ENCODE measurements around the gene HCN2. TPM values are rescaled to one million over a fixed set of nuclear protein-coding genes. Genes with fewer than 3 reads are reported as not detected.
"Not testable (repeated sequence)": the region's sequence is repeated elsewhere in the genome, so short reads cannot be mapped to it uniquely, and the experiment has no call there.

HCN2 gene
- polyA plus RNA-seq, 1 of the 3 experiments (the other 2 are of a cell fraction) = 5.6 TPM

DNA sequence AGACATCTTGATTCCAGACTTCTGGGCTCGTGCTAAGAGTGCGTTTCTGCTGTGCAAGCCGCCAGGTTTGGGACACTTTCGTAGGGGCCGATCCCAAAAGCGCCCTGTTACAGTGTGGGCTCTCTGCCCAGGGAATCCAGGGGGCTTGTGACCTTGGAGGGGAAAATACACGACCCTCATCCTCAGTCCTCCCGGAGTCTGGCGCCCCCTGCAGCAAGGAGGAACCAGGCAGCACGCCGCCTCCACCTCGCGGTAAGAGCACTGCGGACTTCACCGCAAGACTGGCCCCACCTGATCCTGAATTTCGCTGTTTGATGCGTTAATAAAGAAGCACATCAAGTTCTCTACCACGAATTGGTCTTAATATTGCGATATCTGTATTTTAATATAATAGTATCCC lies 38.5 kb downstream of the HCN2 start (continued):
- TF ChIP-seq SIN3A (IDR thresholded peaks at IDR 0.05; ENCODE audit: borderline replicate concordance, low read depth, low read length) = no peak
- TF ChIP-seq ELF1 (IDR thresholded peaks at IDR 0.05) = no peak
- no peak for TF ChIP-seq MXI1 (IDR thresholded peaks at IDR 0.05; ENCODE audit: low read depth, low read length)
- TF ChIP-seq, protein P1, sequence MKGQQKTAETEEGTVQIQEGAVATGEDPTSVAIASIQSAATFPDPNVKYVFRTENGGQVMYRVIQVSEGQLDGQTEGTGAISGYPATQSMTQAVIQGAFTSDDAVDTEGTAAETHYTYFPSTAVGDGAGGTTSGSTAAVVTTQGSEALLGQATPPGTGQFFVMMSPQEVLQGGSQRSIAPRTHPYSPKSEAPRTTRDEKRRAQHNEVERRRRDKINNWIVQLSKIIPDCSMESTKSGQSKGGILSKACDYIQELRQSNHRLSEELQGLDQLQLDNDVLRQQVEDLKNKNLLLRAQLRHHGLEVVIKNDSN (IDR thresholded peaks at IDR 0.05; ENCODE audit: borderline replicate concordance, low read depth) = no peak
- peak; percentile 39 for TF ChIP-seq RAD21 (IDR thresholded peaks at IDR 0.05; ENCODE audit: low read length)
- no peak for TF ChIP-seq RFX5 (IDR thresholded peaks at IDR 0.05; ENCODE audit: low read length)
- TF ChIP-seq, protein P2, sequence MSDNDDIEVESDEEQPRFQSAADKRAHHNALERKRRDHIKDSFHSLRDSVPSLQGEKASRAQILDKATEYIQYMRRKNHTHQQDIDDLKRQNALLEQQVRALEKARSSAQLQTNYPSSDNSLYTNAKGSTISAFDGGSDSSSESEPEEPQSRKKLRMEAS (IDR thresholded peaks at IDR 0.05; ENCODE audit: low read depth) = no peak
- no peak for TF ChIP-seq EZH2phosphoT487 (IDR thresholded peaks at IDR 0.05; ENCODE audit: borderline replicate concordance, low read depth)
- TF ChIP-seq EP300 (IDR thresholded peaks at IDR 0.05; ENCODE audit: borderline replicate concordance in 1 of 2, low read depth in 1 of 2, low read length in 1 of 2) = no peak
- TF ChIP-seq, protein P3, sequence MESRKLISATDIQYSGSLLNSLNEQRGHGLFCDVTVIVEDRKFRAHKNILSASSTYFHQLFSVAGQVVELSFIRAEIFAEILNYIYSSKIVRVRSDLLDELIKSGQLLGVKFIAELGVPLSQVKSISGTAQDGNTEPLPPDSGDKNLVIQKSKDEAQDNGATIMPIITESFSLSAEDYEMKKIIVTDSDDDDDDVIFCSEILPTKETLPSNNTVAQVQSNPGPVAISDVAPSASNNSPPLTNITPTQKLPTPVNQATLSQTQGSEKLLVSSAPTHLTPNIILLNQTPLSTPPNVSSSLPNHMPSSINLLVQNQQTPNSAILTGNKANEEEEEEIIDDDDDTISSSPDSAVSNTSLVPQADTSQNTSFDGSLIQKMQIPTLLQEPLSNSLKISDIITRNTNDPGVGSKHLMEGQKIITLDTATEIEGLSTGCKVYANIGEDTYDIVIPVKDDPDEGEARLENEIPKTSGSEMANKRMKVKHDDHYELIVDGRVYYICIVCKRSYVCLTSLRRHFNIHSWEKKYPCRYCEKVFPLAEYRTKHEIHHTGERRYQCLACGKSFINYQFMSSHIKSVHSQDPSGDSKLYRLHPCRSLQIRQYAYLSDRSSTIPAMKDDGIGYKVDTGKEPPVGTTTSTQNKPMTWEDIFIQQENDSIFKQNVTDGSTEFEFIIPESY (IDR thresholded peaks at IDR 0.05; ENCODE audit: borderline replicate concordance, low read depth) = 0 out of 2 replicates have a peak, but pooled peaks have one; percentile 34
- TF ChIP-seq FOXJ3 (CRISPR knock-in tag; IDR thresholded peaks at IDR 0.05) = no peak
- TF ChIP-seq RXRA (IDR thresholded peaks at IDR 0.05; ENCODE audit: borderline replicate concordance, low read depth) = no peak

DNA sequence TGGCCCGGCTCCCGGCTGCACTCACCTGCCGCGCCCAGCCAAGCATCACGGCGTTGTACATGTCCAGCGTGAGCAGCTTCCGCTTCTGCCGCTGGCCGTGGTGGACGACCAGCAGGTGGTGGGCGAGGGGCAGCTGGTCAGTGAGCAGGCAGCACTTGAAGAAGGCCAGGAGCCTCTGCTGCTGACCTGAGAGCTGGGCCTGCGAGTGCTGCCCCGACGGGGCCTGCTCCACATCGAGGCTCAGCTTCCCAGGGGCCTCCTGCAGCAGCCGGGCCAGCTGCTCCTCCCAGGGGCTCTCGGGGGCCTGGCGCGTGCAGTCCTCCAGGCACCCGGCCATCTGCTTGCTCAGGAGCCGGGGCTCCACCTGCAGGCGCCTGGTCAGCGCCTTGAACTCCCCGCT lies 39.8 kb downstream of the HCN2 start:
- WGBS (ENCODE audit: low lambda C conversion rate) = 83% methylated on average over 24 of the region's 25 CpGs
- POLR2A ChIA-PET = not testable (repeated sequence)

More for the DNA sequence above, 39.8 kb downstream of the HCN2 start:
- not testable (repeated sequence) for H3K4me3 ChIP-seq (ENCODE audit: low read depth in 2 of 2, low read length in 1 of 2); H3K9me3 ChIP-seq; H3K4me2 ChIP-seq; H3K9me2 ChIP-seq; H3F3A ChIP-seq (replicated peaks; ENCODE audit: insufficient read depth); H3K27me3 ChIP-seq (ENCODE audit: insufficient read depth); H3K9ac ChIP-seq; H2AFZ ChIP-seq (ENCODE audit: low read depth); H3K36me3 ChIP-seq (replicated peaks in 1 of 2; ENCODE audit: control insufficient read depth in 1 of 2, insufficient read depth in 2 of 2, low read length in 1 of 2); H4K20me1 ChIP-seq (ENCODE audit: insufficient read depth)
- CTCF ChIA-PET = interaction anchor here (1.0 to 3.8 kb wide), 8 partner anchors 12 to 484 kb away, joined by 3 to 24 read pairs (median 4); no protein-coding TSS in a partner anchor
- Histone ChIP-seq H3K4me1 (ENCODE audit: control insufficient read depth in 1 of 2, insufficient read depth in 2 of 2, low read depth in 1 of 2, low read length in 1 of 2) (peaks cover 4 to 22% of the 10 kb centered on the region in 2 experiments; a peak in 3 of 4 replicates), H3K27ac (ENCODE audit: low read depth in 2 of 2, low read length in 1 of 2) (peak overlapping the region in 1 of 2 experiments; percentile 56; a peak in 2 of 4 replicates), H3K79me2 (ENCODE audit: insufficient read depth) (peaks cover 34% of the 10 kb centered on the region)
- peak; percentile 70 for DNase-seq
